HepG2 (cell line): ENCODE results near the gene SF3B6. TPM values are rescaled to one million over a fixed set of nuclear protein-coding genes. Genes with fewer than 3 reads are reported as not detected.
A peak's percentile ranks its signal among the peaks of the same experiment; 100 is the strongest.

Source experiments
- ATAC-seq: fragments of 200-7000 bp; cut with Tn5 transposase; 3 replicates; pipeline ENCODE4 v1.9.1; 2020; ENCODE audit warnings: mild to moderate bottlenecking, moderate library complexity
- BruUV-seq: library from RNA; stranded (reverse); fragments of 400-500 nt; replicated peaks from 2 replicates; lab custom pipeline; 2021; lab: Mats Ljungman, UMichigan
- CTCF ChIA-PET: fragments of 300-600 bp; formaldehyde crosslinking; extraction: SDS; loops from one replicate; lab custom pipeline; 2021; ENCODE audit warnings: low total read pairs, inconsistent platforms, low intra/inter-chr PET ratio; lab: Yijun Ruan, JAX
- POLR2A ChIA-PET: fragments of 350-600 bp; sonication (Branson Sonifier 250); formaldehyde crosslinking; loops from one replicate; lab custom pipeline; 2020; ENCODE audit warnings: antibody characterized with exemption, inconsistent platforms; lab: Yijun Ruan, JAX
- DNase-seq: peaks from one replicate; pipeline ENCODE4 v3.0.0-alpha.2; 2015; ENCODE audit warnings: low spot score
- FAIRE-seq: peaks from 3 replicates; lab custom pipeline; 2011; peaks lifted over from hg19 to GRCh38; lab: Jason Lieb, UNC
- H2AFZ ChIP-seq: one replicate; pipeline ENCODE4 v1.6.1; 2011; ENCODE audit warnings: low read length, inconsistent platforms
- H3K27ac ChIP-seq: fragments of 300-600 bp; 3 replicates; pipeline ENCODE4 v1.8.0; 2011; ENCODE audit warnings: mixed run types, mild to moderate bottlenecking, mixed read lengths, low read length, inconsistent platforms; ENCODE audit not compliant: insufficient read depth; ENCODE audit errors: extremely low read length
- H3K27me3 ChIP-seq, 2 experiments: fragments of 200-600 bp in 1 of 2; 2 replicates in 1 of 2; 3 replicates in 1 of 2; pipeline versions ENCODE4 v1.6.0 to v1.8.0; 2011; ENCODE audit warnings: low read length in 2 of 2, mild to moderate bottlenecking in 2 of 2, moderate library complexity in 2 of 2, inconsistent platforms in 1 of 2; ENCODE audit not compliant: insufficient read depth in 2 of 2, control insufficient read depth in 1 of 2
- H3K36me3 ChIP-seq, 2 experiments: fragments of 200-600 bp in 1 of 2; replicated peaks in 1 of 2; 2 replicates in 1 of 2; 3 replicates in 1 of 2; pipeline versions ENCODE4 v1.5.1 to v1.8.0; 2011; ENCODE audit warnings: low read length in 2 of 2, inconsistent platforms in 1 of 2; ENCODE audit not compliant: insufficient read depth in 2 of 2, control insufficient read depth in 1 of 2
- H3K4me1 ChIP-seq: 2 replicates; pipeline ENCODE4 v1.5.1; 2012; ENCODE audit warnings: low read length, inconsistent platforms; ENCODE audit not compliant: insufficient read depth
- H3K4me2 ChIP-seq: 2 replicates; pipeline ENCODE4 v1.6.0; 2011; ENCODE audit warnings: low read depth, low read length, inconsistent platforms
- H3K4me3 ChIP-seq, 3 experiments: fragments of 200-600 bp in 1 of 3; sonication (generic), shearing (Covaris generic) in 1 of 3; replicated peaks in 1 of 3; 2 replicates each; pipeline ENCODE4 v1.5.1; 2011 to 2016; ENCODE audit warnings: low read length in 3 of 3, inconsistent platforms in 2 of 3, low read depth in 2 of 3, mild to moderate bottlenecking in 2 of 3, control low read depth in 1 of 3, mixed read lengths in 1 of 3; ENCODE audit not compliant: insufficient read depth in 1 of 3
- H3K79me2 ChIP-seq: one replicate; pipeline ENCODE4 v1.6.1; 2011; ENCODE audit warnings: low read length, inconsistent platforms; ENCODE audit not compliant: insufficient read depth
- H3K9ac ChIP-seq: 2 replicates; pipeline ENCODE4 v1.6.0; 2011; ENCODE audit warnings: mild to moderate bottlenecking, low read depth, low read length, inconsistent platforms; ENCODE audit not compliant: insufficient read depth
- H3K9me3 ChIP-seq: 2 replicates; pipeline ENCODE4 v1.5.1; 2012; ENCODE audit warnings: mild to moderate bottlenecking, low read length
- H4K20me1 ChIP-seq: 2 replicates; pipeline ENCODE4 v1.6.0; 2011; ENCODE audit warnings: inconsistent platforms, mild to moderate bottlenecking, low read length, moderate library complexity; ENCODE audit not compliant: insufficient read depth
- AHR ChIP-seq: IDR thresholded peaks from 2 replicates; pipeline ENCODE4 v1.6.1; 2018; ENCODE audit warnings: missing genetic modification reagents, missing compliant biosample characterization
- ARID4A ChIP-seq: sonication (generic); formaldehyde crosslinking; IDR thresholded peaks from 2 replicates; pipeline ENCODE4 v1.5.0; 2020; ENCODE audit warnings: mild to moderate bottlenecking, missing genetic modification reagents, borderline replicate concordance
- DNMT3B ChIP-seq: conservative IDR thresholded peaks from 2 replicates; pipeline ENCODE4 v1.6.1; 2016; ENCODE audit warnings: missing biosample characterization, control low read depth
- FOXC1 ChIP-seq: sonication (generic); formaldehyde crosslinking; IDR thresholded peaks from 2 replicates; pipeline ENCODE4 v1.8.0; 2022; ENCODE audit warnings: mild to moderate bottlenecking, missing genetic modification reagents, borderline replicate concordance
- IRF2 ChIP-seq: IDR thresholded peaks from 2 replicates; pipeline ENCODE4 v1.6.1; 2018; ENCODE audit warnings: missing genetic modification reagents, missing compliant biosample characterization
- IRX3 ChIP-seq: sonication (generic); formaldehyde crosslinking; IDR thresholded peaks from 2 replicates; pipeline ENCODE4 v1.8.1; 2023; ENCODE audit warnings: mild to moderate bottlenecking, low read depth, missing genetic modification reagents, borderline replicate concordance
- JUN ChIP-seq: sonication (generic); formaldehyde crosslinking; IDR thresholded peaks from 2 replicates; pipeline ENCODE4 v1.4.0; 2020; ENCODE audit warnings: mild to moderate bottlenecking, missing genetic modification reagents
- MAFF ChIP-seq: IDR thresholded peaks from 2 replicates; pipeline ENCODE4 v1.6.1; 2011; ENCODE audit warnings: low read depth, low read length, improper control_type of control experiment
- MED1 ChIP-seq: sonication (generic); formaldehyde crosslinking; IDR thresholded peaks from 2 replicates; pipeline ENCODE4 v1.4.0; 2020; ENCODE audit warnings: missing genetic modification reagents
- NRL ChIP-seq: sonication (generic); formaldehyde crosslinking; IDR thresholded peaks from 2 replicates; pipeline ENCODE4 v1.5.0; 2020; ENCODE audit warnings: missing genetic modification reagents, mild to moderate bottlenecking, moderate library complexity, borderline replicate concordance
- TFDP2 ChIP-seq: sonication (generic); formaldehyde crosslinking; IDR thresholded peaks from 2 replicates; pipeline ENCODE4 v1.4.0; 2020; ENCODE audit warnings: missing genetic modification reagents
- TGIF2 ChIP-seq: IDR thresholded peaks from 2 replicates; pipeline ENCODE4 v1.6.1; 2016; ENCODE audit warnings: control low read depth, missing compliant biosample characterization
- TP53 ChIP-seq: sonication (generic); formaldehyde crosslinking; conservative IDR thresholded peaks from 2 replicates; pipeline ENCODE4 v1.4.0; 2020; ENCODE audit warnings: missing genetic modification reagents
- ZNF256 ChIP-seq: sonication (generic); formaldehyde crosslinking; conservative IDR thresholded peaks from 2 replicates; pipeline ENCODE4 v1.4.0; 2020; ENCODE audit warnings: missing genetic modification reagents
- ZNF30 ChIP-seq: sonication (generic); formaldehyde crosslinking; IDR thresholded peaks from 2 replicates; pipeline ENCODE4 v1.5.0; 2020; ENCODE audit warnings: mild to moderate bottlenecking, missing genetic modification reagents
- ZNF317 ChIP-seq: sonication (generic); formaldehyde crosslinking; IDR thresholded peaks from 2 replicates; pipeline ENCODE4 v1.5.0; 2020; ENCODE audit warnings: mild to moderate bottlenecking, missing genetic modification reagents
- ZNF350 ChIP-seq: sonication (generic); formaldehyde crosslinking; IDR thresholded peaks from 2 replicates; pipeline ENCODE4 v1.4.0; 2020; ENCODE audit warnings: mild to moderate bottlenecking, low read depth, missing genetic modification reagents, borderline replicate concordance
- ZNF615 ChIP-seq: sonication (generic); formaldehyde crosslinking; IDR thresholded peaks from 2 replicates; pipeline ENCODE4 v1.5.0; 2020; ENCODE audit warnings: mild to moderate bottlenecking, missing genetic modification reagents, borderline replicate concordance
- ZNF780A ChIP-seq: sonication (generic); formaldehyde crosslinking; IDR thresholded peaks from 2 replicates; pipeline ENCODE4 v1.8.0; 2022; ENCODE audit warnings: mild to moderate bottlenecking, missing genetic modification reagents, moderate library complexity
- WGBS: methylation state at CpG from one replicate; pipeline ENCODE4 v1.1.6; 2017; ENCODE audit warnings: low lambda C conversion rate; 5-methylcytosine and 5-hydroxymethylcytosine counted together
- in situ Hi-C: cut with HindIII; loops from 2 replicates; pipeline ENCODE4 v1.10.0; 2017; ENCODE audit warnings: low pct_unique_long_range_greater_than_20kb; ENCODE audit not compliant: extremely low pct_ligation_motif_present
- intact Hi-C: fragments of 100-400 bp; cut with micrococcal nuclease; formaldehyde crosslinking; loops from one replicate; pipeline ENCODE4 v1.10.0; 2022; ENCODE audit not compliant: unreplicated experiment
- polyA plus RNA-seq, 8 experiments: library from polyadenylated mRNA; depleted of rRNA in 3 of 8; stranded (reverse) in 7 of 8; unstranded in 1 of 8; fragments of >200 nt; fragmentation: Illumina TruSeq in 4 of 8; extraction: Trizol in 4 of 8; gene quantifications; 2 replicates each; pipeline versions ENCODE4 v1.2.1 to v1.2.3, GENCODE V29; 2011 to 2016; ENCODE audit warnings: low read depth in 4 of 8, missing spikeins in 1 of 8, mixed read lengths in 1 of 8; ENCODE audit not compliant: insufficient read depth in 1 of 8
- total RNA-seq, 5 experiments: library from RNA; depleted of rRNA; stranded (reverse); fragments of >200 nt; fragmentation: Illumina TruSeq; extraction: Trizol; gene quantifications; 2 replicates each; pipeline ENCODE4 v1.2.3, GENCODE V29; 2016; ENCODE audit warnings: low read depth in 1 of 5

SF3B6 gene
- total and polyA plus RNA-seq, 2 of the 13 experiments (the other 11 are each of a cell fraction or from before 2014, with no cell fraction given), result 177 to 182 TPM

- Histone ChIP-seq H3K79me2 (no peaks in the 10 kb centered on the region), H2AFZ (peak overlapping the region; percentile 88), H3K4me3 (peak overlapping the region; percentile 54 to 85 (median 68)), H3K27me3 (no peaks in the 10 kb centered on the region; a peak in 1 of 5 replicates), H3K9ac (peak overlapping the region; percentile 74), H4K20me1 (no peaks in the 10 kb centered on the region), H3K9me3 (no peaks in the 10 kb centered on the region), H3K36me3 (no peaks in the 10 kb centered on the region), H3K4me2 (peak overlapping the region; percentile 99), H3K4me1 (peaks cover 17% of the 10 kb centered on the region), H3K27ac (peak overlapping the region; percentile 63)
- FAIRE-seq (no peak), ATAC-seq (no peak), DNase-seq (no peak)
- in situ Hi-C loops, result no loop called here
- BruUV-seq, result TSS peak; percentile 85
- ChIA-PET POLR2A (interaction anchor here (0.8 to 3.9 kb wide), 7 partner anchors 12 to 195 kb away, joined by 3 to 36 read pairs (median 5); partner anchors contain the start of genes ATAD2B, SF3B6 and TP53I3), CTCF (no interaction called here)
- intact Hi-C loops, result loop anchor here (1.0 kb wide), 1 partner anchor 38 kb away; the partner anchor contains the start of gene TP53I3
- 10% methylated on average over 13 of the region's 15 CpGs for whole genome bisulfite sequencing
- TF ChIP-seq TP53, result 0 out of 2 replicates have a peak, but pooled peaks have one; percentile 43
- TF ChIP-seq JUN, result no peak
- TF ChIP-seq FOXC1 (CRISPR knock-in tag), result peak; percentile 8; the same call in 1 of the 2 replicates
- 0 out of 2 replicates have a peak, but pooled peaks have one; percentile 16 for TF ChIP-seq ZNF780A
- TF ChIP-seq ZNF350, result 0 out of 2 replicates have a peak, but pooled peaks have one; percentile 39
- peak; percentile 5; the same call in 1 of the 2 replicates for TF ChIP-seq MED1 (CRISPR knock-in tag)
- 0 out of 2 replicates have a peak, but pooled peaks have one; percentile 19 for TF ChIP-seq ZNF615
- TF ChIP-seq ZNF30, result 0 out of 2 replicates have a peak, but pooled peaks have one; percentile 81
- TF ChIP-seq NRL (CRISPR knock-in tag), result peak; percentile 75
- TF ChIP-seq TGIF2 (CRISPR knock-in tag), result peak; percentile 37; the same call in 1 of the 2 replicates
- peak; percentile 88; the same call in 1 of the 2 replicates for TF ChIP-seq DNMT3B
- 0 out of 2 replicates have a peak, but pooled peaks have one; percentile 44 for TF ChIP-seq ZNF317 (CRISPR knock-in tag)
- TF ChIP-seq AHR (CRISPR knock-in tag), result no peak; the same call in 1 of the 2 replicates
- TF ChIP-seq IRF2 (CRISPR knock-in tag), result no peak
- no peak for TF ChIP-seq IRX3 (CRISPR knock-in tag)
- TF ChIP-seq ZNF256, result 0 out of 2 replicates have a peak, but pooled peaks have one; percentile 28
- TF ChIP-seq MAFF, result no peak
- peak; percentile 34; the same call in 1 of the 2 replicates for TF ChIP-seq TFDP2
- TF ChIP-seq ARID4A, result no peak
Measured at GRCh38 chr2:24122366-24123194, 46.5 kb upstream of the SF3B6 start.
